EH (cell line): ENCODE measurements around the gene UBE2E2.

Source experiments
- DNase-seq: peaks from one replicate; pipeline ENCODE4 v3.0.0-alpha.2; 2015; ENCODE audit warnings: low read depth

Gene UBE2E2

DNA sequence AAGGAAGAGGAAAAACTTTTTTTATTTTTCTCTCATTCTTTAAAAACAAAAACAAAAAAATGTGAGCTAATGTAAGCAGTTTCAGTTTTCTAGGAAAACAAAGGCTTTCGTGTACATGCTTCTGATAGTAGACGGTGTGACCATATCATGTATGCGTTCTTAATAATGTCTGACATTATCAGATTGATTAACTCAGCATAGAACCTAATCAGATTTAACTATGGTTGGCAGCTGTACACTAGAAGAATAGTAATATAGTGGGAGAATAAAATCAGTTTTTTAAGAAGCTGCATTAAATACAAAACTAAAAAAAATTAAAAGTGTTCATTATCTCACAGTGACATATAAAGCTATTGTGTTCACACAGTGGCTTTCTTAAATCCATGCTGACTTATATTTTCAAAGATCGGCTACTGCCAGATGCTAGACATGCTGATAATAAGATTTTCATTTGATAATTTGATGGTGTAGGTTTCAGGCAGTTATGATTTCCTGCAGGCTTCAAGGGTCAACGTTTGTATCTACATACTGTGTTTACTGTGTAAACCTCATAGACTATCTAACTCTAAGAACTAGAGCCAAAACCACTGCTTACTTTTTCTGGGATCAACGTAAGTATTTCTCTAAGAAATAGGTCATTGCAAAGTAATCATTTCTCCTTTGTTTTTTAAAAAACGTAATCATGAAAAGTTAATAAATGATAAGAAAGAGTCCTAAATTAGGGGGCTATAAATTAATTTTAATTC, 74.0 kb downstream of the UBE2E2 start:
- DNase-seq, result no peak

DNA sequence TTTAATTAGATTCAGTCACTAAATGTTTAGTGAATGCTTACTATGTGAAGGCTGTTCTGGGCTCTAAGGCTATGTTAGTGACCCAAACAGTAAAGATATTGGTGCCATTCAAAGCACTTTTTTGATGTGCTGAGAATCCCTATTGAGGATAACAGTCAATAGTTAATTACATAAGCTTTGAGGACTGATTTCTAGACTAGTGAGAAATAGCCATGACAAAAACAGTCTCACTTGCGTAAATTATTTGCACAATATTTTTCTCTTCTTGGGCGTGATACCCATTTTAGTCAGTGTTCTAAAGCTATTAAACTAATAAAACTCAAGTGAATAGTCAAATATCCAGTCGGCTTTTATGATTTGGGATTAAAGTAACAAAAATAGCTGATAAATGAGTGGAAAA, 74.6 kb downstream of the UBE2E2 start:
- no peak for DNase-seq

DNA sequence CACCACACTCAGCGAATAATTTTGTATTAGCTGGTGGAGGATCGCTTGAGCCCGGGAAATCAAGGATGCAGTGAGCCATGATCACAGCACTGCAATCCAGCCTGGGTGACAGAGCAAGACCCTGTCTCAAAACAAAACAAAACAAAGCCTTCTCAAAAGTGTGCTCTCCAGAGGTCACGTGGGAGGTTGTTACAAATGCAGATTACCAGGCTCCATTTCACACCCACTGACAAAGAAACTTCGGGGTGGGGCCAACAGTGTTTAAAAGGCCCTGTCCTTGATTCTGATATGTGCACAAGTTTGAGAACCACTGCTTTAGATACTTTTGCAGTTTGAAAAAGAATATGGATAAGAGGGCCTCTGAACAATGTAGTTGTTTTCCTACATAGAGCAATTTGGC, 80.5 kb downstream of the UBE2E2 start:
- no peak for DNase-seq

DNA sequence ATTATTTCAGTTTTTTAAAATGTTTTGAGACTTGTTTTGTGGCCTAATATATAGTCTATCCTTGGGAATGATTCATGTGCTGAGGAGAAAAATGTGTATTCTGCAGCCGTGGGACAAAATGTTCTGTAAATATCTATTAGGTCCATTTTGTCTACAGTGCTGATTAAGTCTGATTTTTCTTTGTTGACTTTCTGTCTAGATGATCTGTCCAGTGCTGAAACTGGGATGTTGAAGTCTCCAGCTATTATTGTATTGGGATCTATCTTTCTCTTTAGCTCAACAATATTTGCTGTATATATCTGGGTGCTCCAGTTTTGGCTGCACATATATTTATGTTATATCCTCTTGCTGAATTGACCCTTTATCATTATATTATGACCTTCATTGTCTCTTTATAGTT, 85.2 kb downstream of the UBE2E2 start:
- DNase-seq, result peak; percentile 33

DNA sequence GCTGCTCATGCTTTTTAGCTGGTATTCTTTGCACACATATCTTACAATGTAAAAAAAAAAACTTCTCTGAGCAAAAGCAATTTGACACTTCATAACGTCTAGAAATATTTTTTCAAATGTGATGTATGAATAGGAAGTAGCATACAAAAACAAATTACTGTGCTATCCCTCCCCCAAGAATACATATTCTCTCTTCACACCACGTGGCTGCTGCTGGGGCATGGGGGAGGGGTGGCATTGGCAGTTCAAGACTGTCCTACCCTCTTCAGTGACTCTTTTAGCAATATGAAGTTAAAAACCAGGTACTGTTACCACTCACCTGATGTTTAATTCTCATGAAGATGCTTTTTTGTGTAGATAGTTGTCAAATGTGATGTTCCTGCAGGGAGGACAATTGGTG, 85.6 kb downstream of the UBE2E2 start:
- no peak for DNase-seq

DNA sequence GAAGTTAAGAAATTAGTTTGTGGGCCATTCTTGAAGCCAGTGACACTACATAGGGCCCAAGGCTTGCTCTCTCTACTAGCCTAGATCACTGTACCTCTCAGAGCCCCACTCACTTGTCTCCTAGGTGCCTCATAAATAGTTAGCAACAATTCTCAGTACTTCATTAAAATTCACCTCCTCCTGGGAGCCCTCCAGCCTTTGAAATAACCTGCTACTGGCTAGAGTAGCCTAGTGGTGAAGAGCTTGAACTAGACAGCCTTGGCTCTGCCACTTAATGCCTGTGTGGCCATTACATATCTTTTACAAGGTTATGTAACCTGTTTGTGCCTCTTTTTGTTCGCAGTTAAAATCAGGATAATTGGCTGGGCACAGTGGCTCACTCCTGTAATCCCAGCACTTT, 89.3 kb downstream of the UBE2E2 start:
- no peak for DNase-seq

DNA sequence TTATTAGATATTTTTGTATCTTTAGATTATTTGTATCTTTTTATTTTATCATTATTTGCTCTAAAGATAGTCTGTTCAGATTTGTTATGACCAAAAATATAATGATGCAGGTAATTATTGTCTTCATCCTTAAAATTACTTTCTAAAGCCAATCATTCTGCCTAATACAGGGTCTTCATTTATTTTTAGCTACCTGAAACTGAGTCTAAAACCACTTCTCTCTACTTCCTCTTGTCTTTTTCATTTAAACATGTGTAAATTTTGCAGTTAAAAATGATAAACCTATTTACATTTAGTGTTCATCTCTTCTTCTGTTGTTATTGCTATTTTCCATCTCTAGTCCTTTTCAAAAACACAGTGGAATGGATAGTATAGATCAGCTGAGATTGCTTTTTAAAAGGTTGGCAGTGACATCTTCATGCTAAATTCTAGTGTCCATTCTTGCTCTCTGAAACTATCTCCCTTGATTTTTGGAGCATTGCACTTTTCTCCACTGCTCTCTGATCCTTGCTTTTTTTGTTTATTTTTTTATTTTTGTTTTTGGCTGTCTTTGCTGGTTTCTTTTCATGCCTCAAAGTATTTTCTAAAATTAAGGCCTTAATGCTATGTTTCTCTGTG, 91.8 kb downstream of the UBE2E2 start:
- DNase-seq, result no peak

DNA sequence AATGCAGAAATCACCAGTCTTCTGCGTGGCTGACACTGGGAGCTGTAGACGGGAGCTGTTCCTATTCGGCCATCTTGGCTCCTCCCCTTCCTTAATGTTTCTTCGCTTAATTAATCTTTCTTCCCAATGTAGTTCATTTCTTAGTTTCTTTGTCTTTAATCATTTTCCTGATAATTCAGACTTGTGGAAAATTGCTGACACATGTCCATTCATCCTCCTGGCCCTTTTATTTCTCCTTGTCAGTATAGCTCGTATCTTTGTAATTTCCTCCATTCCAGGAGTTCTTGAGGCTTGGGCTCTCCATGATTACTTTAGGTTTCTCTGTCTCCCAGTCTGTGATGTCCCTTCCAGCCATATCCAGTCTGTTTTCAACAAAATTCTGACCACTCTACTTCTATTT, 98.7 kb downstream of the UBE2E2 start:
- DNase-seq, result peak; percentile 32

DNA sequence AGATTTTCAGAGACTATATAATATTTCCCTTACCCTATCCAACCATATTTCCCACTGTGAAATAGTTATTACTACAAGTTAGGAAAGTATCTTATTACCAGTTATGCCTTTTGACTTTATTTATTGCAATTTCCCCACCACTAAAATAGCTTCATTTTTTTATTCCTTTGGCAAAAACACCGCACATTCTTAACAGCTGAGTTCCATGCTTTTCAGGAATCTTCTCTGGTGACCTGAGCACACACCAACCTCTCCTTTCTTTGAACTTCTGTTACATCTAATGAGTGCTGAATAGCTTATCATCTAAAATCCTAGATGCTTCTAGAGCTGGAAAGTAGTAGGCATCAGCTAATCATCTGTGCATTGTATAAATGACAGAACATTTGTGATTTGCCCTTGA, 99.1 kb downstream of the UBE2E2 start:
- peak; percentile 49 for DNase-seq

DNA sequence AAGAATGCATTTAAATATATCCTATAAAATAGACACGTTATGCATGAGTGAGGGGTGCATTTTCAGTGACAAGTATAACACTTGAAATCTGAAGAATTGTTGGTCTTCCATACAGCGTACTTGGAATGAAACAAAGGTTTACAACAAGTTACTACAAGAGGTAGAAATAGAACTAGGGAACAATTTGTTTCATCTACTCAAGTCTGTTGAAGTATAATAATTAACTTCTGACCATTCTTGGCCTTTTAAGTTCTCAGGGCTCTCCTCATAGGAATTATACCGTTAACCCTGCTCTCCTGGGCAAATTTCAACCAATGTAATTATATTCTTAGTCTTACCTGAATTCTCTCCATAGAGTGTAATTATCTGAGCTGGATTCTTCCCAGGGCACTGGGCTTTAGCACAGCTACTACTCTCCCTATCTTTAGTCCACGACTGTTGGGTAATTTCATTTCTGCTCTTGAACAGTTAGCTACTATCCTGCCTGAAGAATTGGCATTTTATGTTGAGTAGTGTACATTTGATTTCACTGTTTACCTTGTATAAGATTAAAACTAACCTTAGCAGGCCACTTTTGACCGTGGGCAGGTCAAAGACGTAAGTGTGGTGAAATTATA, 100.6 kb downstream of the UBE2E2 start:
- no peak for DNase-seq

DNA sequence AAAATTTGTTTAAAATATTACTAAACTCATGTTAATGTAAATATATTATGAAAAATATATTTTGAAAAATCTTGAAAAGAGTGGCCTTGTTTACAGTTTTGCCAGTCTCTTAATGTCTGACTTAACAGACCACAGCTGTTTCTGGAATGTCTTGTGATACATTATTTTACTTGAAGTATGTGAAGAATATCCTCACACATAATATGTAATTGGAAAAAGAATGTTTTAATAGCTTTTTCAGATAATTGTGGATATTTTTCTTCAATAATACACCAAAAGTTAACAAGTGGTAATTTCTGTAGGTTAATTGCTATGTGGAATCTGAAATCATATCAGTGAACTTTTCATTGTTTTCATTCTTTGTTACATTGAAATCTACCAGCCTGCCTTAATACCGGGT, 101.3 kb downstream of the UBE2E2 start:
- peak; percentile 69 for DNase-seq

DNA sequence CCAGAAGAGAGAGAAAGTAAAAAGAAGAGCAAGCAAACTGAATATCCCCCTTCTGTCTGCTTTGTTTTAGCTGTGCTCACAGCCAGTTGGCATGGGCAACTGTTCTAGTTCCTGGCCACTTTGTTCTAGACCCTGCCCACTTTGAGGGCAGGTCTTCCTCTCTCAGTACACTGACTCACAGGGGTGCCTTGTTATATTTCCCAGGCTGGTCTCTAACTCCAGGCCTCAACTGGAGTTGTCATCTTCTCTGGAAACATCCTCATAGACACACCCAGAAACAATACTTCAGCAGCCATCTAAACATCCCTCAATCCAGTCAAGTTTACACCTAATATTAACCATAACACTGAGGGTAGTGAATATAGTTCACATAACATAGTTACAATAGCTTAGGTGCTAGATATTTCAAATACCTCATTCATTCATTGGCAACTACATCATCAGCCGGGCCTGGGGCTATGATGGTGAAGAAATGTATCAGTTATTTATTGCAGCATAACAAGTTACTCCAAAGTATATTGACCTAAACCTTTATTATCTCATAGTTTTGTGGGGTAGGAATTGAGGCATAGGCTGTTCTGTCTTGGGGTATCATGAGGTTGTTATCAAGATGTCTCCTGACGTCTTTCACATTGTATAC, 106.0 kb downstream of the UBE2E2 start:
- DNase-seq, result no peak

DNA sequence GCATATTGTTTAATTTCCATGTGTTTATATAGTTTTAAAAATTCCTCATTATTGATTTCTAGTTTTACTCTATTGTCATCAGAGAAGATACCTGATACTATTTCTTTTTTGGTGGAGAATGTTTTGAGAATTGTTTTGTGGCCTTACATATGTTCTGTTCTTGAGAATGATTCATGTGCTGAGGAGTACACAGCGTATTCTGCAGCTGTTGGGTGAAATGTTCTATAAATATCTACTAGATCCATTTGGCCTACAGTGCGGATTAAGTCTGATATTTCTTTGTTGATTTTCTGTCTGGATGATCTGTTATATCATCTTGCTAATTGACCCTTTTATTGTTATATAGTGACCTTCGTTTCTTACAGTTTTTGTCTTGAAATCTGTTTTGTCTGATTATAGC, 109.7 kb downstream of the UBE2E2 start:
- DNase-seq, result no peak

DNA sequence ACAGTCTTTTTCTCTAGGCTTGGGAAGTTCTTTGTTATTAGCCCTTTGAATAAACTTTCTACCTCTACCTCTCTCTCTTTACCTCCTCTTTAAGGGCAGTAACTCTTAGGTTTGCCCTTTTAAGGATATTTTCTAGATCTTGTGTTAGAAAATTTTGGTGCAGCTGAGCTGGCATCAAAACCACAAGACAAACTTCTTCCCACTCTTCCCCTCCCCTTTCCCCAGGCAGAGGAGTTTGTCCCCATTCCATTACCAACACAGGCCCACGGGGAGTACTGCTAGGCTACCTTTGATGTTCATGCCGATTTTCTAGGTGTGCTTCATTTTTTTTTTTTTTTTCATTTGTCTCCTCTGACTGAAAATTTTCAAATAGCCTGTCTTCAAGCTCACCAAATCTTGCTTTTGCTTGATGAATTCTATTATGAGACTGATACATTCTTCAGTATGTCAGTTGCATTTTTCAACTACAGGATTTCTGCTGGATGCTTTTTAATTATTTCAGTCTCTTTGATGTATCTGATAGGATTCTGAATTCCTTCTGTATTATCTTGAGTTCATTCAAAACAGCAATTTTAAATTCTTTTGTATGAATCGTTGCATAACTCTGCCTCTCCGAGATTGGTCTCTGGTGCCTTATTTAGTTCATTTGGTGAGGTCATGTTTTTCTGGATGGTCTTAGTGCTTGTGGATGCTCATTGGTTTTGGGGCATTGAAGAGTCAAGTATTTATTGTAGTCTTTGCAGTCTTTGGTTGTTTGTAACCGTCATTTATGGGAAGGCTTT, 112.0 kb downstream of the UBE2E2 start:
- peak; percentile 61 for DNase-seq

DNA sequence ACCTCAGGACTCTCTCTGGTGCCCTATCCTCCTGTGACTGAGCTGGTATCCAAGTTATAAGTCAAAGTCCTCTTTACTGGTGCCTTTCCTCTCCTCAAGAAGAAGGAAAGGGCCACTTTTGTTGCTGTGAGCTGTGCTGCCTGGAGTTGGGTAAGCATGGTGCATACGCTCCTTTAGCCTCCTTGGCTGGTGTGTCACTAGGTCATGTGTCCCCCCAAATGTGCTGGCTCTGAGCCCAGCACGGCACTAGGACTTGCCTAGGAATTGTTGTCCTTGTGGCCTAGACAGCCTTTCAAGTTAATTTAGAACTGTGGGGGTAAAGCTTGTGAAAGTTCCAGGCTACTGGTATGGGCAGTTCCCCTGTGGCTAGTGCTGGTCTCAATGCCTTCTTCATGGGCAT, 113.8 kb downstream of the UBE2E2 start:
- no peak for DNase-seq

DNA sequence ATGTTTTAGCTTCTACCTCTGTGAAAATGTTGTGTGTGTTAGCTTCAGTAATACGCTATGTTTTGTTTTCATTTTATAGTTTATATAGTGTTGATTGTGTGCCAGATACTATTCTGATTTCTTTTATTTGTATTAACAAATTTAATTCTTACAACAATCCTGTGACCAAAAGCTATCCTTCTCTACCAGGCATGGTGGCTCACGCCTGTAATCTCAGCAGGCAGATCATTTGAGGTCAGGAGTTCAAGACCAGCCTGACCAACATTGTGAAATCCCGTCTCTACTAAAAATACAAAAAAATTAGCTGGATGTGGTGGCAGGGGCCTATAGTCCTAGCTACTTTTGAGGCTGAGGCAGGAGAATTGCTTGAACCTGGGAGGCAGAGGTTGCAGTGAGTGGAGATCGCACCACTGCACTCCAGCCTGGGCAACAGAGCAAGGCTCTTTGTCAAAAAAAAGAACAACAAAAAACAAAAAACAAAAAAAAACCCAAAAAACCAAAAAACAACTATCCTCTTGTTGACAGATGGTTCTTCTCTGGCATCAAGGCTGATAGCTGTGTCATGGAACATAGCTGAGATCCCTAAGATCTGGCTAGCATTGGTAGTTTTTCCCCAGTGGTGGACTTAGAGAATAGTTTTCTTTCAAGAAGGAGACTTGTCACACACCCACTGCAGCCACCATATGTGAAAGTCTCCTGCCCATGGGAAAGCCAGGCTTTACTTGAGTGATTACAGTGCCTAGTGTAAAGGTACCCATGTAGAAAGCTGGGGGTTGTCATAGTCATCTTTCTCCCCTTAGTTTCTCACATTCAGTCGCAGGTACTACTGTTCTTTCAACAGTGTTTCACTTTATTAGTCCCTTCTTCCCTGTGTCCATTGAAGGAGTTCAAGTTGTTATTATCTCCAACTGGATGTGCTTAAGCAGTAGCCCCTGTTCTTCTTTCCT, 116.5 kb downstream of the UBE2E2 start:
- DNase-seq, result peak; percentile 15

DNA sequence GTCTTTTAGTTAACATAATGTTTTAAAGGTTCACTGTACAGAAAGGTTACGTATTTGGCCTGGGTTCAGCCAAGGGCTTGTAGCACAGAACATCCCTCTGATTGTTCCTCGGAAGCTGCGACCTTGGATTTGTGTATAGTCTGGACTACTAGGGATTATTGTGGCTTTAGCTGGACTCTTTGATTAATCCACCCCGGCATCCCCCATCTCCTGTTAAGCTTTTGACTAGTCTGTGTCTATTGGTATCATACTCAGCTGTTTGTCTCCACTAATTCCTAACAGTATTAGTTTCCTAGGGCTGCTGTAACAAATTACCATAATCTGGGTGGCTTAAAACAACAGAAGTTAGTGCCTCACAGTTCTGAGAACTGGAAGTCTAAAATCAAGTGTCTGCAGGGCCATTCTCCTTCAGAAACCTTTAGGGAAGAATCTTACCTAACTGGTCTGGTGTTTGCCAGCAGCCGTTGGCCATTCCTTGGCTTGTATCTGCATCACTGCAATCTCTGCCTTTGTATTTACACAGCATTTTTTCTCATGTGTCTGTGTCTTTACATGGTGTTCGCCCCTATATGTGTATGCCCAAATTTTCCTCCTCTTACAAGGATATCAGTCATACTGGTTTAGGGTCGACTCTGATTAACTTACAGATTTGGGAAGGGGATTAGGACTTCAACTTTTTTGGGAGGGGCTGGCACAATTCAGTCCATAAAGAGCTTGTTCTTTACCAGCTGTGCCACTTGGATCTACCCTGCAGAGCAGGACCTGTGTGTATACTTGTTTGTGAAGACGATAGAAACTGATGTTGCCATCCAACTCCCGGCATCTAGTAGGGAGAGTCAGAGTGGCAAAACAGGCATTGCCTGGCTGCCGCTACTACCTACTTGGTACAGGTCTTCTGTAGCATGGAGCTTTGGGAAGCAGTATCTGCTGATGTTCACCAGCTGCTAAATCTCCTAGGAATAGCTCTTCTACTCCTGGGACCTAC, 117.8 kb downstream of the UBE2E2 start:
- no peak for DNase-seq

DNA sequence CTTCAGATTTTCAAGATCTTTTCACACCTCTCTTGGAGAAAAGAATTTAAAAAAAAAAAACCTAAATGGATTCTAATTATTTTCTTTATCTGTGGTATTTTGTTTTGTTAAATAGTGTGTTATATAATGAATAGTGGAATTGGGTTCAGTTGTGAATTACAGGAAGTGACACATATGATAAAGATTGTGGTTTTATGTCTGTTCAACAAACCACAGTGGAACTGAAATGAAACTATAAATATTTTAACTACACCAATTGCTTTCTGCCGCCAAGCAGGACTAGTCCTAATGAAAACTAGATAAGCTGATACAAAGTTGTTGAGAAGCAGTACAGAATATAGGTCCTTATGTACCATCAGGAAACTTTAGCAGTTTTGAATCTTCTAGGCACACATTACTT, 121.6 kb downstream of the UBE2E2 start:
- peak; percentile 77 for DNase-seq

DNA sequence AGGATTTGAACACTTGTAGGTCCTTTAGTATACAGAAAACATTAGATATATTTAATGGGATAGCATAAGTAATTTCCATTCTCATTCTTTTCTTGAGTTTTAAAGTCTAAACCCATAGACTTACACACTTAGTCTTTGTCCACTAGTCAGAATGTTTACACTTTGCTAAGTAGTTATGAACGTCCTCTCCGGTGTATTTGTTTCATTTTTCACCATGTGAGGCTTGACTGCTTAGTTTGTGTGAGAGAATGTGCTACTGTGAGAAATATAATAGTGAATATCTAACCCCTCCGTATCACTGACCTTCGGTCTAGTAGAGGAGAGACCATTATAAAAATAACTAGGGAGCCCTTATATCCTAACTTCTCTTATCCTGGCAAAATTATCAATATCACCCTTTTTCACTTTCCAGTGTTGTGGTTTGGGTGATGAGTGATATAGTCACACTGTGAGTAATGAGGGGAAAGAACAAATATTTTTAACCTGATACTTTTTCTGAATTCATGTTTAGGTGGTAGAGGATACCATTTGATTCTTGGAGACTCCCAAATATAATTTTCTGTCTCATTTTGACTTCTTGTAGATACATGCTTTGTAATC, 122.4 kb downstream of the UBE2E2 start:
- no peak for DNase-seq
